HG02610 (cell line): Measurements from ENCODE around the gene CXCL1.

Experiments
- ATAC-seq: cut with Tn5 transposase; IDR thresholded peaks from one replicate; pipeline ENCODE4 v1.9.1; 2021; ENCODE audit warnings: mild to moderate bottlenecking, moderate library complexity; ENCODE audit not compliant: unreplicated experiment

The CXCL1 gene

DNA sequence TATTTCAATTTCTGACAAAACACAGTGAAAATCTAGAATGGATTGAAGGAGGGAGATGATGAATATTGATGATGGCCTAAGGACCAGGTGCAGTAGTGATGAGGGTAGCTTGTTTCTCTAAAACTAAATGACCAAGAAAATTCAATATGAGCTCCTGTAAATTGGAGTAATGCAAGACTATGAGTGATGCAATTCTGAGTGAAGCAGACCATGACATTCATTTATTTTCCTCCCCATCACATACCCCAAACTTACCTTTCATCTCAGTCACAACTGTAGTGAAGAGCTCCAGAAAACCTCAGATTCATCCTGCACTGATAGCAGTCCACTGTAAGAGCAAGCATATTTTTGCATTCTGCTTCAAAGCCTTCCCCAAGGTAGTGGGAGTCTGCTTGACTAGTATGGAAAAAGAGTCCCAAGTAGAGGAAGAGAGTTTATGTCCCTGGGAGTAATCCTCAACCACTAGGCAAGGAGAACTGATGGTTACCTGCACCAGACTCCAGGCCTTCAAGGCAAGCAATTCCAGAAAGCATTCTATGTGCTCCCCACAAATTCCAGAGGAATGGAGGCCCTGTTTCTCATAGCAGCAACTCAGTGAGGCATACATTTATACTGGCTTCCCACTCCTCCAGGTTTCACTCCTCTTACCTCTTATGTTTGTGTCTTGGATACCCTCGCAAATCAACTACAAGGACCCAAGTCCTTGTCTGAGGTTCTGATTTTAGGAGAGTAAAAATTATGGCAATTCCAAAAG is 47.2 kb downstream of the CXCL1 start:
- no peak for ATAC-seq

DNA sequence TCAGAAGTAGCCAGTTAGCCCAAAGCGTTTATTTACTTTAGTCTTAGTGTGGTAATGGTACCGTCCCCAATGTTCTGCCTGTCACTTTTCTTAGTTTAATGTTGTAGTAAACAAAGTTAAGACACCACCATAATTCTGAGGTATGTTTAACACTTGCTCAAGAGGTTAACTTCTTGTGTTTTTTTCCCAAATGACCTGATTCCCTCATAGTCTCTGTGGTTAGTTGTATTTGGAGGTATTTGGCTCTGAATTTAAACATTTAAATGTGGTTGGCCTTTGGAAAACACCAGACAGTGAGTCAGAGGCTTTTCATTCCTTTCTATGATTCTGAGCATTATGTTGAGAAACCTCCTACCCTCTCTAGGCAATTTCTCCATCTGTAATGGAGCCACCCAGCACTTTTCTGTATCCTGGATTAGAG is 47.9 kb downstream of the CXCL1 start:
- no peak for ATAC-seq

- no peak for ATAC-seq
Measured at GRCh38 chr4:73918058-73918457, 48.9 kb downstream of the CXCL1 start.

- ATAC-seq = no peak
Measured at GRCh38 chr4:73919691-73920090, 50.5 kb downstream of the CXCL1 start.
